MM.1S (cell line): ENCODE measurements around the gene LRRC32.

Source experiments
- DNase-seq: peaks from one replicate; pipeline ENCODE4 v3.0.0-alpha.2; 2015
- H2AFZ ChIP-seq: fragments of 300-600 bp; sonication (generic); 2 replicates; pipeline ENCODE4 v1.6.0; 2016; ENCODE audit warnings: antibody characterized with exemption, low read length
- H3F3A ChIP-seq: fragments of 300-600 bp; sonication (generic); 2 replicates; pipeline ENCODE4 v1.6.1; 2016; ENCODE audit warnings: mild to moderate bottlenecking, antibody characterized with exemption, low read length, moderate library complexity, mixed read lengths; ENCODE audit not compliant: insufficient read depth
- H3K27ac ChIP-seq: fragments of 300-600 bp; sonication (generic); 2 replicates; pipeline ENCODE4 v1.5.1; 2016; ENCODE audit warnings: mild to moderate bottlenecking, low read length
- H3K27me3 ChIP-seq: fragments of 300-600 bp; sonication (generic); replicated peaks from 2 replicates; pipeline ENCODE4 v1.6.0; 2016; ENCODE audit warnings: low read length; ENCODE audit not compliant: insufficient read depth
- H3K36me3 ChIP-seq: fragments of 300-600 bp; sonication (generic); replicated peaks from 2 replicates; pipeline ENCODE4 v1.6.1; 2016; ENCODE audit warnings: mild to moderate bottlenecking, low read length, mixed read lengths; ENCODE audit not compliant: insufficient read depth
- H3K4me1 ChIP-seq: fragments of 300-600 bp; sonication (generic); 2 replicates; pipeline ENCODE4 v1.6.1; 2016; ENCODE audit warnings: low read length, mixed read lengths
- H3K4me2 ChIP-seq: fragments of 300-600 bp; sonication (generic); 2 replicates; pipeline ENCODE4 v1.6.0; 2016; ENCODE audit warnings: low read depth, low read length
- H3K4me3 ChIP-seq: fragments of 300-600 bp; sonication (generic); 2 replicates; pipeline ENCODE4 v1.5.1; 2016; ENCODE audit warnings: low read length, mixed read lengths
- H3K79me2 ChIP-seq: fragments of 300-600 bp; sonication (generic); 2 replicates; pipeline ENCODE4 v1.6.1; 2016; ENCODE audit warnings: mixed run types, low read length, mixed read lengths
- H3K9ac ChIP-seq: fragments of 300-600 bp; sonication (generic); 2 replicates; pipeline ENCODE4 v1.6.1; 2016; ENCODE audit warnings: low read length, mixed read lengths
- H3K9me2 ChIP-seq: fragments of 300-600 bp; sonication (generic); replicated peaks from 2 replicates; pipeline ENCODE4 v1.6.1; 2016; ENCODE audit warnings: mild to moderate bottlenecking, low read length, mixed read lengths; ENCODE audit not compliant: insufficient read depth
- H3K9me3 ChIP-seq: fragments of 300-600 bp; sonication (generic); replicated peaks from 2 replicates; pipeline ENCODE4 v1.6.1; 2016; ENCODE audit warnings: mild to moderate bottlenecking, low read length, mixed read lengths; ENCODE audit not compliant: insufficient read depth
- H4K20me1 ChIP-seq: fragments of 300-600 bp; sonication (generic); 2 replicates; pipeline ENCODE4 v1.6.1; 2016; ENCODE audit warnings: mild to moderate bottlenecking, low read length, moderate library complexity, mixed read lengths; ENCODE audit not compliant: insufficient read depth
- CTCF ChIP-seq: fragments of 300-600 bp; sonication (generic); IDR thresholded peaks from 2 replicates; pipeline ENCODE4 v1.5.1; 2016; ENCODE audit warnings: antibody characterized with exemption, low read length, mixed read lengths
- EZH2 ChIP-seq: fragments of 300-600 bp; sonication (generic); optimal IDR thresholded peaks from 2 replicates; pipeline ENCODE3; 2017; ENCODE audit warnings: low read depth, mild to moderate bottlenecking, antibody characterized with exemption, low read length, mixed read lengths
- EZH2phosphoT487 ChIP-seq: fragments of 300-600 bp; sonication (generic); IDR thresholded peaks from 2 replicates; pipeline ENCODE4 v1.6.1; 2018; ENCODE audit warnings: antibody characterized with exemption, low read length

Gene LRRC32

GRCh38 chr11:76616676-76617552 lies 53.6 kb downstream of the LRRC32 start:
- H3K36me3 ChIP-seq = no peaks in the 10 kb centered on the region
- H3K4me1 ChIP-seq = no peaks in the 10 kb centered on the region
- DNase-seq = no peak
- H3K9me3 ChIP-seq = no peaks in the 10 kb centered on the region
- no peak overlapping the region for H3K4me2 ChIP-seq
- TF ChIP-seq EZH2 = no peak
- TF ChIP-seq CTCF = no peak
- no peak for TF ChIP-seq EZH2phosphoT487
- H3K79me2 ChIP-seq = no peaks in the 10 kb centered on the region
- H3F3A ChIP-seq = no peaks in the 10 kb centered on the region
- no peak overlapping the region for H3K9ac ChIP-seq
- no peak overlapping the region for H3K27ac ChIP-seq
- H3K4me3 ChIP-seq = no peak overlapping the region
- no peak overlapping the region for H2AFZ ChIP-seq
- no peaks in the 10 kb centered on the region for H4K20me1 ChIP-seq
- no peaks in the 10 kb centered on the region; the same call in 1 of the 2 replicates for H3K27me3 ChIP-seq
- H3K9me2 ChIP-seq = no peaks in the 10 kb centered on the region

GRCh38 chr11:76615950-76616349 lies 54.6 kb downstream of the LRRC32 start:
- no peaks in the 10 kb centered on the region for H4K20me1 ChIP-seq
- TF ChIP-seq EZH2 (no peak), CTCF (no peak), EZH2phosphoT487 (no peak)
- H3F3A ChIP-seq = no peaks in the 10 kb centered on the region
- no peaks in the 10 kb centered on the region for H3K36me3 ChIP-seq
- no peaks in the 10 kb centered on the region for H3K4me1 ChIP-seq
- H2AFZ ChIP-seq = no peak overlapping the region
- H3K79me2 ChIP-seq = no peaks in the 10 kb centered on the region
- H3K9me2 ChIP-seq = no peaks in the 10 kb centered on the region
- no peak overlapping the region for H3K4me3 ChIP-seq
- no peak for DNase-seq
- no peak overlapping the region for H3K27ac ChIP-seq
- no peak overlapping the region for H3K9ac ChIP-seq
- H3K4me2 ChIP-seq = no peak overlapping the region
- no peaks in the 10 kb centered on the region; the same call in 1 of the 2 replicates for H3K27me3 ChIP-seq
- no peaks in the 10 kb centered on the region for H3K9me3 ChIP-seq

- Histone ChIP-seq H3F3A (no peaks in the 10 kb centered on the region), H3K36me3 (no peaks in the 10 kb centered on the region), H3K4me1 (no peaks in the 10 kb centered on the region), H3K4me2 (no peak overlapping the region), H3K9me3 (no peaks in the 10 kb centered on the region), H4K20me1 (no peaks in the 10 kb centered on the region), H3K4me3 (no peak overlapping the region), H3K27ac (no peak overlapping the region), H2AFZ (no peak overlapping the region), H3K79me2 (no peaks in the 10 kb centered on the region), H3K9ac (no peak overlapping the region), H3K27me3 (no peaks in the 10 kb centered on the region; the same call in 1 of the 2 replicates), H3K9me2 (no peaks in the 10 kb centered on the region)
- DNase-seq = no peak
- TF ChIP-seq EZH2phosphoT487 (no peak), EZH2 (no peak), CTCF (no peak)
Measured at GRCh38 chr11:76614471-76615179, 55.9 kb downstream of the LRRC32 start.
